Progenitor cell of endocrine pancreas (in vitro differentiated cells): ENCODE measurements around the gene C5. TPM values are rescaled to one million over a fixed set of nuclear protein-coding genes. Genes with fewer than 3 reads are reported as not detected.
"Not testable (repeated sequence)": the region's sequence is repeated elsewhere in the genome, so short reads cannot be mapped to it uniquely, and the experiment has no call there.

Source experiments
- DNase-seq: peaks from one replicate; pipeline ENCODE4 v3.0.0; 2021; ENCODE audit warnings: low spot score; ENCODE audit not compliant: unreplicated experiment
- H3K27ac Mint-ChIP-seq: 2 replicates; pipeline ENCODE4 v1.8.0; 2021; ENCODE audit warnings: mild to moderate bottlenecking, moderate library complexity, mixed read lengths
- H3K27me3 Mint-ChIP-seq: 2 replicates; pipeline ENCODE4 v1.8.0; 2021; ENCODE audit warnings: mixed read lengths
- H3K36me3 Mint-ChIP-seq: 2 replicates; pipeline ENCODE4 v1.8.0; 2022; ENCODE audit warnings: mixed read lengths; ENCODE audit not compliant: insufficient read depth
- H3K4me1 Mint-ChIP-seq: 2 replicates; pipeline ENCODE4 v1.8.0; 2021; ENCODE audit warnings: low read depth, mixed read lengths
- H3K4me3 Mint-ChIP-seq: 2 replicates; pipeline ENCODE4 v1.8.0; 2021; ENCODE audit warnings: low read depth, mild to moderate bottlenecking, moderate library complexity, mixed read lengths
- H3K9me3 Mint-ChIP-seq: 2 replicates; pipeline ENCODE4 v1.8.0; 2021; ENCODE audit warnings: low read depth, mixed read lengths
- total RNA-seq: library from RNA; stranded (reverse); gene quantifications from 2 replicates; pipeline ENCODE4 v1.2.1, GENCODE V29; 2021
- TF ChIP-seq, protein P1 (sequence below): fragments of 200-600 bp; sonication (generic); IDR thresholded peaks from one replicate; pipeline ENCODE4 v1.5.0; 2021; ENCODE audit warnings: antibody characterized with exemption, mild to moderate bottlenecking; ENCODE audit not compliant: unreplicated experiment

Gene C5
- total RNA-seq, 1 donor from 2014 or later, result 47.1 TPM

DNA sequence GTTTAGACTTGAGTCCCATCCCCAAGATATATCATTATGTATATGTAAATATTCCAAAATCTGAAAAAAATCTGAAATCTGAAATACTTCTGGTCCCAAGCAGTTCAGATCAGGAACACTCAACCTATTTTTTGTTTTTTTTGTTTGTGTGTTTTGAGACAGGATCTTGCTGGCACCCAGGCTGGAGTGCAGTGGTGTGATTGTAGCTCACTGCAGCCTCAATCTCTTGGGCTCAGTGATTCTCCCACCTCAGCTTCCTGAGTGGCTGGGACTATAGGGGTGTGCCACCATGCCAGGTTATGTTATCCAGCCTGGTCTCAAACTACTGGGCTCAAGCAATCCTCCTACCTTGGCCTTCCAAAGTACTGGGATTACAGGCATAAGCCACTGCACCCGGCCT, 72.8 kb downstream of the C5 start:
- Mint-ChIP-seq H3K4me1 (no peaks in the 10 kb centered on the region), H3K27me3 (no peaks in the 10 kb centered on the region), H3K9me3 (no peaks in the 10 kb centered on the region), H3K36me3 (peaks cover 5% of the 10 kb centered on the region), H3K4me3 (no peak overlapping the region), H3K27ac (no peak overlapping the region)
- DNase-seq, result no peak
- TF ChIP-seq, protein P1, sequence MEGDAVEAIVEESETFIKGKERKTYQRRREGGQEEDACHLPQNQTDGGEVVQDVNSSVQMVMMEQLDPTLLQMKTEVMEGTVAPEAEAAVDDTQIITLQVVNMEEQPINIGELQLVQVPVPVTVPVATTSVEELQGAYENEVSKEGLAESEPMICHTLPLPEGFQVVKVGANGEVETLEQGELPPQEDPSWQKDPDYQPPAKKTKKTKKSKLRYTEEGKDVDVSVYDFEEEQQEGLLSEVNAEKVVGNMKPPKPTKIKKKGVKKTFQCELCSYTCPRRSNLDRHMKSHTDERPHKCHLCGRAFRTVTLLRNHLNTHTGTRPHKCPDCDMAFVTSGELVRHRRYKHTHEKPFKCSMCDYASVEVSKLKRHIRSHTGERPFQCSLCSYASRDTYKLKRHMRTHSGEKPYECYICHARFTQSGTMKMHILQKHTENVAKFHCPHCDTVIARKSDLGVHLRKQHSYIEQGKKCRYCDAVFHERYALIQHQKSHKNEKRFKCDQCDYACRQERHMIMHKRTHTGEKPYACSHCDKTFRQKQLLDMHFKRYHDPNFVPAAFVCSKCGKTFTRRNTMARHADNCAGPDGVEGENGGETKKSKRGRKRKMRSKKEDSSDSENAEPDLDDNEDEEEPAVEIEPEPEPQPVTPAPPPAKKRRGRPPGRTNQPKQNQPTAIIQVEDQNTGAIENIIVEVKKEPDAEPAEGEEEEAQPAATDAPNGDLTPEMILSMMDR, result no peak

DNA sequence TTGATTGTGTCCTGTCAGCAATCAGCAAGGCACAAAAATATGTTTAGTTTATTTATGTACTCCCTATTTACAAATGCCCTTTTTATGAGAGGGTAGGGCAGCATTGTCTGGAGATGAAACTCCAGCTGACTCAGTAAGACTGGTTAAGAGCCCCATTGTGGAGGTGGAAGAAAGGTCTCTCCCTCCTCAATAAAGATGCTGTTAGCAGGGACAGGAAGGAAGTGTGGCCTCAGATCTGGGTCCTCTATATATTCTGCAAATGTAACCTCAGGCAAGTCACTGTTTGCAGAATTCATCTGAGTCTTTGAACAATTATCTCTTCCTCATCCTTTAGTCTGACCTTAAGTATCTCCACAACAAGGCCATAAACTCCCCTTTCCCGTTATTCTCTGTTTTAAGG, 75.2 kb downstream of the C5 start:
- H3K27ac Mint-ChIP-seq, result no peak overlapping the region
- H3K36me3 Mint-ChIP-seq, result peaks cover 5% of the 10 kb centered on the region
- H3K27me3 Mint-ChIP-seq, result no peaks in the 10 kb centered on the region
- no peaks in the 10 kb centered on the region for H3K9me3 Mint-ChIP-seq
- H3K4me3 Mint-ChIP-seq, result no peak overlapping the region
- TF ChIP-seq, protein P1, result no peak
- H3K4me1 Mint-ChIP-seq, result no peaks in the 10 kb centered on the region
- no peak for DNase-seq

DNA sequence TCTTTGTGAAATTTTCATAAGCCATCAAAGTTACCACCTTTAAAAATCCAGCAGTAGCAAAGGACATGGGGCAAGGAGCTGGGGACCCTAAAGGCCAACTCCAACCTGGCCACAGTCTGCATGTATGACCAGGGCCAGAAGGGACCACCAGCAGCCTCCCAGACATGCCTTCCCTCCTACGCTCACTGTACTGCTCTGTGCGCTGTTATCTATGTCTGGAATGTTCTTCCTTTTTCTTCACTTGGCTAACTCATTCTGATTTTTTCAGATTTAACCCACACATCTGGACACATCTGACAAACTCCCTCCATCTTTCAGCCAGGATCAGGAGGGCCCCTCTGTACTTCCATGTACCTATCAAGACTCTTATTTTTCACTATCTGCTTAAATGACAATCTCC, 75.9 kb downstream of the C5 start:
- DNase-seq, result no peak
- TF ChIP-seq, protein P1, result no peak
- H3K36me3 Mint-ChIP-seq, result peaks cover 5% of the 10 kb centered on the region
- H3K27me3 Mint-ChIP-seq, result no peaks in the 10 kb centered on the region
- H3K27ac Mint-ChIP-seq, result no peak overlapping the region
- no peaks in the 10 kb centered on the region for H3K4me1 Mint-ChIP-seq
- no peak overlapping the region for H3K4me3 Mint-ChIP-seq
- H3K9me3 Mint-ChIP-seq, result no peaks in the 10 kb centered on the region

DNA sequence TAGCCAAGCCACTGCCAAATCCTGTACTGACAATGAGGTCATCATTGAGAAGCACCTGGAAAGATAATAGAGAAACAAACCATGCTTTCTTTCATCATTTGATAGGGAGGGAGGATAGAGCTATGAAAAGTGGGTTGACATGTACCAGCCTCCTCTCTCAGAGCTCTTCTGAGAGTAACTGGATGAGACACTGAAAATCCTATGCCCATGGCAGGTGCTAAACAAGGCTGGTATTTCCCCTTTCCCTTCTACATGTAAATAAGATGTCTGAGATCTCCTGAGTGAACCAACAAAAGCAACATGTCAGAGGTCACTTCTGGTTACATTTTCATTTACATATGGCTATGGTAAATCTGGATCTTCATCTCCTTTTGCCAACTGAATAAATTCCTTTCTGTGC, 78.1 kb downstream of the C5 start:
- no peak for DNase-seq
- H3K27ac Mint-ChIP-seq, result no peak overlapping the region
- no peaks in the 10 kb centered on the region for H3K9me3 Mint-ChIP-seq
- TF ChIP-seq, protein P1, result no peak
- H3K4me3 Mint-ChIP-seq, result no peak overlapping the region
- H3K4me1 Mint-ChIP-seq, result no peaks in the 10 kb centered on the region
- H3K36me3 Mint-ChIP-seq, result peaks cover 5% of the 10 kb centered on the region
- H3K27me3 Mint-ChIP-seq, result no peaks in the 10 kb centered on the region

DNA sequence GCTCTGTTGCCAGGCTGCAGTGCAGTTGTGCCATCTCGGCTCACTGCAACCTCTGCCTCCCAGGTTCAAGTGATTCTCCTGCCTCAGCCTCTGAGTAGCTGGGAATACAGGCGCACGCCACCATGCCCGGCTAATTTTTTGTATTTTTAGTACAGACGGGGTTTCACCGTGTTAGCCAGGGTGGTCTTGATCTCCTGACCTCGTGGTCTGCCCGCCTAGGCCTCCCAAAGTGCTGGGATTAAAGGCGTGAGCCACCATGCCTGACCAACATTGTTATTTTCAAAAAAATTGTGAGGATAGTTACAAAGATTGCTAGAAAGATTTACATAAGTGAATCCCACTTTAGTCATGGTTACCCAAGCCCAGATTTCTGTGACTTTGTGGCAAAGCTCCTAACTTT, 78.6 kb downstream of the C5 start:
- not testable (repeated sequence) for H3K27ac Mint-ChIP-seq, H3K4me3 Mint-ChIP-seq, H3K9me3 Mint-ChIP-seq, H3K4me1 Mint-ChIP-seq, H3K36me3 Mint-ChIP-seq, DNase-seq, H3K27me3 Mint-ChIP-seq

DNA sequence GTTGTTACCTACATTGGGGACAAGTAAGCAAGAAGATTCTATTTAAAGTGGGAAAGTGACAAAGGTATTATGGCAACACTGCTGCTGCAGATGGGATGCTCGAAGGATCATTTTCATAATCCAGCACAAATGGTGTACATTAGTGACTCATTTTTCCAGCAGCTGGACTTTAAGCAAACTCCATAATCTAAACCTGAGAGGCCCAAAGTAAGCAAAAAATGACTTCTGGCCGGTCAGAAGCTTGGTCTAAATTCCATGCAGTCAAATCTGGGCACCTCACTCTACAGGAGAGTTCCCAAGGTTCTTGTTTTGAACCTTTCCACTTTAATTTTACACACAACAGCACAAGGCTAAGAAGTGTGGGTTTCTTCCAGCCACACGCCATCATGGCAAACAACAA, 79.8 kb downstream of the C5 start:
- H3K4me3 Mint-ChIP-seq, result no peak overlapping the region
- no peak overlapping the region for H3K27ac Mint-ChIP-seq
- no peaks in the 10 kb centered on the region for H3K4me1 Mint-ChIP-seq
- TF ChIP-seq, protein P1, result no peak
- peaks cover 10% of the 10 kb centered on the region for H3K36me3 Mint-ChIP-seq
- H3K9me3 Mint-ChIP-seq, result no peaks in the 10 kb centered on the region
- no peaks in the 10 kb centered on the region for H3K27me3 Mint-ChIP-seq
- DNase-seq, result no peak
